Pulmonary artery endothelial cell (primary cell): ENCODE results near the gene POLR2B. TPM values are rescaled to one million over a fixed set of nuclear protein-coding genes. Genes with fewer than 3 reads are reported as not detected.
"Not testable (repeated sequence)": the region's sequence is repeated elsewhere in the genome, so short reads cannot be mapped to it uniquely, and the experiment has no call there.

Experiments used
- DNase-seq: peaks from one replicate; pipeline ENCODE4 v3.0.0-alpha.2; 2011; ENCODE audit warnings: low read depth, low spot score
- total RNA-seq: library from RNA; depleted of rRNA; stranded (reverse); fragments of >200 nt; gene quantifications from 2 replicates; pipeline ENCODE4 v1.2.3, GENCODE V29; 2014

POLR2B gene
- total RNA-seq, 1 donor from 2014 or later, result 166 TPM

DNA sequence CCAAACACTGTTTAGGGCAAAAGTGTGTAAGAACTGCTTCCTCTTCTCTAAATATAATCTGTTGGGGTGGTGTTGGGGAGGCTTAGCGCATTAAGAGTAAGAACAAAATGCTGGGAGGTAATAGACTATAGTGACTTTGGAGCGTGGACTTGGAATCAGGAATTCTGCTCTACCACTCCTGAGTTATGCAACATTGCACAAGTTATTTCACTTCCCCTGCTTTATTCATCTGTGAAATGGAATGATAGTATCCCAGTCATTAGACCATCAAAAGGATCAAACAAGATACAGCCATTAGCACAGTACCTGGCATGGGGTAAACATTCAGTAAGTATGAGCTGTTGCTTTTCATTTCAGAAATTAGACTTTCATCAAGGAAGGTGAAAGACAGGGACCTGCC is 72.8 kb downstream of the POLR2B start:
- no peak for DNase-seq

DNA sequence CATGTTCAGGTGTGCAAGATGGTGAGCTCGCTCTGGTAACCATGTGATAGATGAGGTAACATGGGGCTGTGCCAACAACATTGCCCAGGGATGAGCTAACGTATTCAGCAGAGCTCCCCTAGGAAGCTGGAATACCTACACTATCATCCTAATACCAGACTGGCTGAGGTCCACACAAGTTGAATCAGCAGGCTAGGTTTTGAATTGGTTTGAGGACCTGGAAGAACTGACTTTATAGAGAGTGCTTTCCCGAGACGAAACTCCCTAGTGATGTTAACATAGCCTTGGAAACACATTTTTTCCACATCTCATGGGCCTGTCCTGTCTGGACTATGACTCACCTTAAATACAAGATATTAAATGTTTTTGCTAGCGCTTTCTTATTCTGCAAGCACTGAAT is 74.8 kb downstream of the POLR2B start:
- no peak for DNase-seq

DNA sequence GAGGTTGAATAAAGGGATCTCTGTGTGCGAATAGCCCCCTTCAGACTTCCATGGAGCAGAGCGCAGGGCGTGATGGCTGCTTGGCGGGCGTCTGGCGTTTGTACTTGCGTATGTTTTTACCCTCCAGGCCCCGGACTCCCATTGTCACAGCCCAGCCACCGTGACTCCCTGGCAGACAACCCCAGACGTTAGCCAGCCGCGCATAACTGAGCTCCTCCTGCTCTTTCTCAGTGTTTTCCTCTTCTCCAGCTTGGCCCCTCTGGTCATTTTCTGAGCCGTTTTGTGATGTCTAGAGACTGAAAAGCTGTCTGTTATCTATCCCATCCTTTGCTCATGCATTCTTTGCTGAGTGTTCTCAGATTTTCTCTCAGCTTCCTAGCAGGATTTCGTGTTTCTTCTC is 77.2 kb downstream of the POLR2B start:
- DNase-seq, result no peak

DNA sequence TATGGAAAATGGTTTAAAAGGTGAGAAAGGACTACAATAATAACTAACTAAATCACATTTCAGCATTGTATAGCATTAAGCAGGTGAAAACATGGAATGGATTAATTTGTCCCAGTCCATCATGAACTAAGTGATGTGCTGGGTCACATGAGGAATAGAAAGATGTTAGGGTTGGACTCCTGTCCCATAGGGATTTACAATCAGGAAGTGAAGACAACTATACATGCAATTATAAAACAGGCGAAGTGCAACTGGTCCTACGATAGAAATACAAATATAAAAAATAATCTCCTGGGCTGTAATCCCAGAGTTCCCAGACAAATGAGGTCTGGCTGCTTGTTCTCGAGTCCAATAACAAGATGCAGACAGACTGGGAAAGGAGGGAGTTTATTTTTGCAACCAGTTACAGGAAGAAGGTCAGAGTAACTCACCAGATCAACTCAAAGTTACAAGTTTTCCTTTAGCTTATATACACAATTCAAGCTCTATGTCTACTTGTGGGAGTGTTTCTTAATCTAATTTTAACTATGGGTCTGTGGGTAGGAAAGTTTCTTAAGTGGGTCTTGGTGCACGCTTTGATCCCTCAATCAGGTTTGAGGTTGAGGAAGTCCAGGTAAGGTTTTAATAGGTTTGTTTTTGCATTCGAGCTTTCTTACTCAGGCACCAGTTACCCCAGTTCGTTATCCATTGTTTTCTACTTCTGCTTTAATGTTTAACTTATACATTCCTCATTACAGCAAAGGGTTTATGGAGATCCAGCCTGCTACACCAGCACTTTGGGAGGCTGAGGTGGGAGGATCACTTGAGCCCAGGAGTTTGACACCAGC is 81.4 kb downstream of the POLR2B start:
- DNase-seq, result no peak

DNA sequence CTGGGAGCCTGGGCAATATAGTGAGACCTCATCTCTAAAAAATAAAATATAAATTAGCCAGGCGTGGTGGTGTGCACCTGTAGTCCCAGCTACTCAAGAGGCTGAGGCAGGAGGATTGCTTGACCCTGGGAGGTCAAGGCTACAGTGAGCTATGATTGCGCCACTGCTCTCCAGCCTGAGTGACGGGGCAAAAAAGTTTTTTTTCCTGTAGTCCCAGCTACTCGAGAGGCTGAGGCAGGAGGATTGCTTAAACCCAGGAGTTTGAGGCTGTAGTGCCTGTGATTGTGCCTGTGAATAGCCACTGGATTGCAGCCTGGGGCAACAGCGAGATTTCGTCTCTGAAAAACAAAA is 82.0 kb downstream of the POLR2B start:
- not testable (repeated sequence) for DNase-seq

DNA sequence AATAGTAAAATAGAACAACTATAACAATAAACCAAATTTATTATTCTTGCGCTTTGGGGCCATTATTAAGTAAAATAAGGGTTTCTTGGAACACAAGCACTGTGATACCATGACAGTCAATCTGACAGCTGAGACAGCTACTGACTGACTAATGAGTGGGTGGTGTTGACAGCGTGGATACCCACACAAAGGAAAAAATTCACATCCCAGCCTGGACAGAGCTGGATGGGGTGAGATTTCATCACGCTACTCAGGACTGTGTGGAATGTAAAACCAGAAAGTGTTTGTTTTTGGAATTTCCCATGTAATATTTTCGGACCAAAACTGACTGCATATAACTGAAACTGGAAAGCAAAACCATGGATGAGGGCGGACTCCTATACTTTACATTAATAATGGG is 82.7 kb downstream of the POLR2B start:
- DNase-seq, result no peak

DNA sequence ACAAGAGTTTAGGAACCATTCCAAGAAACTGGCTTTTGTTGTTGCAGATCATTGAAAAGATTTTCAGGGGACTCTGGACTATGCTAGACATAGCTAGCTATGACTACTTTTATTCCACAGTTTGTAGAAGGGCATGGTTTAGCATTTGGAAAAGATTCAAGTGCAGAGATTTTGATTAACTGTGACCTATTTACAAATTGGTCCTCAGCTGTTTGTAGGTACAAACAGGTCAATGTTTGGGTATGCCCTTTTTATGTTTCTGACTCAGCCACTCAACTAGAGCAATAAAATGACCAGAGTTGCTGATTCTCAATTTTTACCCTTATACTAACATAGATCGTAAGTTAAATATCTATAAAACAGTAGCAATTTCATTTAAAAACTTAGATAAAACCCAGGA is 84.8 kb downstream of the POLR2B start:
- DNase-seq, result no peak

DNA sequence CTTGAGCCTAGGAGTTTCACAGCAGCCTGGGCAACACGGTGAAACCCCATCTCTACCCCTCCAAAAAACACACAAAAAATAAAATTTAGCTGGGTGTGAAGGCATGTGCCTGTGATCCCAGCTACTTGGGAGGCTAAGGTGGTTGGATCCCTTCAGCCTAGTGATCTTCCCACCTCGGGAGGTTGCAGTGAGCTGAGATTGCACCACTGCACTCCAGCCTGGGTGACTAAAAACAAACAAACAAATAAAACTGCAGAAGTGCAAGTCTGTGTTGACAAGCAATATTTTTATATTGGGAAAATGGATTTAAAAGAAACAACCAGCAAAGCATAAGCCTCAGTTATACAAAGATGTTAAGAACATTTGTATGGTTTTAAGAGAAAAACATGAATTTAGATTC is 85.4 kb downstream of the POLR2B start:
- DNase-seq, result no peak

DNA sequence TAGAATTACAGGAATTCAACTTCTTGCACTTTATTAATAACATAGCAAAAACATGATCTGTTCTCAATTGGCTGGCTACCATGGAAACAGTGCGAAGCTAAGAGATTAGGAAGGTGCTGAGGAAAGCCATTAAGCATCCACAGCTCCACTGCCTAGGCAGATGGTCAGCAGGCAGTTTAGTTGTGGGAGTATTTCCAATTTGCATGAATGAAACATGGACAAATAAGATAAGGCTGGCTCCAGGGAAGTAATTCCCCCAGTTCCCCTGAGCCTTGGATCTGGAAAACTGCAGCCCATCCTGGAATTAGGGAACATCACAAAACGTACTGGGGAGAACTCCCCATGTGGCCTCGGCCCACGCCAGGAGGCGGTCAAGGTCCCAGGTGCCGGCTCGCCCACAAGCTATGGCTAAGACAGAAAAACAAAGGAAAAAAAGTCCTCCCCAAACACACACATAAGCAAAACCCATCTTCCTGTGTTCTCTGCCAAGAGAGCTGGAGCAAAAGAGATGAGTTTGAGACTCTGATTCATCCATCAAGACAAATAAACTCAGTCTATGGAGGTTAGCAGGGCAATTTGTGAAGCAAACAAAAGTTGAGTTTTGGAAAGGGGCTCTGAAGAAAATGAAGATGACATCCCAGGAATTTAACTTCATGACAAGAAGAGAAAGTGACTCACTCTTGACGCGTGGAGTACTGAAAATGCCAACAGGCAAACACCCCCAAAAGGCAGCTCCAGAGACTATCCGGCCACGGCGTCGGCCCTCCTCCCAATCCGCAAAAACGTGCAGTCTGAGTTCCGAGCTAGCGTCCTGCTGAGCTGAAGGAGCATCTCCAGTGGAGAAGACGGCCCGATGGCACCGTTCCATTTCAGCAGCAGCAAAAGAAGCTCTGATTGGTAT is 86.4 kb downstream of the POLR2B start:
- peak; percentile 50 for DNase-seq

DNA sequence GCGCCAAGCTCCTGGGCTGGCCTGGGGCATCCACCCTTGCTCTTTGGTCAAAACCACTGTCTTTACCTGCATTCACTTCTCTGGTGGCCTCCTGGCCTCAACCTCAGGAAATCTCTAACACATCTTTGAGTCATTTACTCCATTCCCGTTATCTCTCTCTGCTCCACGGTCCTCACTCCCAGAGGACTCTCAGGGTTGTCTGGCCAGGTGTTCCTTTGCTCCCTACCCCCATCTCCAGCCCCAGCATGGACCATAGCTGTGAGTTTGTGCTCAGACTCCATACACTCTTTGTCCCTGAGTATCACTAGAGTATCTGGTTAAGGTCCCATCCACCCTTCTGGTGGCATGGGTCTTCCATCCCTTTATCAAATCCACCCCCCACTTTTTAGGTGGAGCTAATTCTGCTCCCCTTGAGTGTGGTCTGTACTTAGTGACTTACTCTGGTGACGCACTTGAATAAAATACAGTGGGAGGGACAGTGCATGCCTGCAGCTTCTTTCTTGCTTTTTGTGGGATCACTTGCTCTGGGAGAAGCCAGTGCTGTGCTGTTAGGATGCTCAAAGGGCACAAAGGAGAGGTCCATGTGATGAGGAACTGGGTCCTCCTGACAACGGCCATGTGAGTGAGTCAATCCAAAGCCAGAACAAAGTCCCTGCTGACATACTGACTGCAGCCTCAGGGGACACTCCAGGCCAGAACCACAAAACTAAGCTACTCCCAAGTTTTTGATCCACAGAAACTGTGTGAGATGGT is 87.2 kb downstream of the POLR2B start:
- DNase-seq, result no peak

DNA sequence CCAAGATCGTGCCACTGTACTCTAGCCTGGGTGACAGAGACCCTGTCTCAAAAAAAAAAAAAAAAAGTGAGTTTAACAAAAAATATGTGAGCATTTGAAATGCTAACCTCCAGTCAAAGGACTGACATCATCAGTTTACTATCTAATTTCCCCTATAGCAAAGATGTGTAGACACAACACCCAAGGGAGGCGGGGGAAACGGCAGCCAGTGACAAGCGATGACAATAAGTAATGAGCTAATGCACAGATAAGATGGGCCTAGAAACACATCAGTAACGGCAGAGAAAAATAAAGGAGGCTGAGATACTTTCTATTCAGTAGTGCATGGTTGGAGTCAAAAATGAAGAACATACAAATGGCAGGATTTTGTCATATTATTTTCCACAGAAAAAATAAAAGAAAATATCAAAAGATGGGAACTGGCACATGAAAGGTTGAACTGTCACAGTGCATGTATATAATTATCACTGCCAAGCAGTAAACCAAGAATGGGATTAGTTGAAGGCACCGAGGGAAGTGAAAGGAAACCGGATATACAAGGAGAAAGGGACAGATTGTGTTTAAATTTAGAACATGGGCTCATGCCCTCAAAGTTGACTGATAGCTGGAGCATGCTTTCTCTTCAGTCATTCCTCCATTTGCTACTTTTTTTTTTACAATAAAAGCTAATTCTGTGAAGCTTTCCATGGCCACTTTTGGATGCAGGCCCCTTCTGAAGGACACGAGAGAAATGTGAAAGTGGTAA is 89.7 kb downstream of the POLR2B start:
- DNase-seq, result no peak

DNA sequence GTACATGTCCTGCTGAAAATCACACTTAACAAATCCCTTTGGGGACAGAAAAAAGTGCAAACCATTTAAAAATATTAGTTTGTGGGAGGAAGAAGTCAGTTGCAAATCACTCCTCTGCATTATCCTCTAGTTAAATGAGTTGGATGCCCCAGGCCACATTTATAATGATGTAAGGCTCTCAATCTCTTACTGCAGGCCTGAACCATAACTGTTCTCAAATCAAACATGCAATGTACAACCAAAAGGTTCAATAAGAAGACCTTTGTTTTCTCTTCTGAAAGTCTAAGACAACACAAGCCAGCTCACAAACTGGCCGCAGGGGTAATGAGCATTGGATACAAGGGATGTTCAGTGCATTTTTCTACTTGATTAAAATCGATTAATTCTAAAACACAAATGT is 91.8 kb downstream of the POLR2B start:
- no peak for DNase-seq

DNA sequence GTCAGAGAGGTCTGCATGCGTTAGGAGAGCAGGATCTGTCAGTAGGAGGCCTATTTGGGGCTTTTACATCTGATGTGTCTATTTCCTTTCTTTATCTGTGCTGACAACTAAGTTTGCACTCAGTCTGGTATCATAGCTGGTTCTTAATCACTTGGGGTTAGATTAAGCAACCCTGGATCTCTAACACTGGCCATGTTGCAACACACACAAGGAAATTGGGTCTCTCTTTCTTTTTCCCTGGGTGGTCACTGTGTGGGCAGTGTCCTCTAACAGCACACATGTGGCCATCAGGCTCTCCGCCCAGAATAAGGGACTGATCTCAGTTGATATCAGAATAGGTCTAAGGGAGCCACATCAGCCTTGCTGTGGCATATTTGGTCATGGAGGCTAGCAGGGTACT is 92.6 kb downstream of the POLR2B start:
- DNase-seq, result no peak

DNA sequence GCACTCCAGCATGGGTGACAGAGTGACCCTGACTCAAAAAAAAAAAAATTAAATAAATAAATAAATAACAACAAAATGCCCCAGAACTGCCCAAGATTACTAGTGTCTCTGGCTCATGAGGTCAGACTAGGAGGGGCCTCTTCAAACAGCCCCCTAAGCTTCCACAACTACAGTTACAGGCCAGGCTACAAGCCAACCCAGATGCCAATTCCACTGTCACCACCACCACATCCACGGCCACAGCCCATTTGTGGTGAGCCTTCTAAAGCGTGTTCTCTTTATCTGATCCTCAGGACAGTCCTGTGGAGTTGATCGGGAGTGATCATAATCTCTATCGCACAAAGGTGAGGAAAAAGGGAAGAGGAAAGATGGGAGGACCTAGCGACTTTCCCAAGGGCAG is 94.9 kb downstream of the POLR2B start:
- DNase-seq, result no peak

DNA sequence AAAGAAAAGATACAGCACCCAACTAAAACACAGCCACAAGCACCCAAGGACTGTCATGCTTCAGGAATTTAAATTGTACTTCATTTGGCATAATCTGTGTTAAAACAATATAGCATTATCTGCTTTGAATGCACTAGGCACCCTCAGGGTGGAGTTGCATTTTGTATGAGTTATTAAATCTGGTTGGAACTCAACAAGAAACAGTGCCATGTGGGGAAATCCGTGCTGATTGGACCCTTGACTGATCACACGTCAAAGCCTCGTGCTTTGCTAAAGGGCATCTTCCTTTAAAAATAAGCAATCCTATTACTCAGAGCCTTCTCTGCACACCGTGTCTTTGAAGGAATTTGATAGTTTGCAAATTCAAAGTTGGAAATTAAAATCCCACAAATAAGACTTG is 96.0 kb downstream of the POLR2B start:
- DNase-seq, result no peak

DNA sequence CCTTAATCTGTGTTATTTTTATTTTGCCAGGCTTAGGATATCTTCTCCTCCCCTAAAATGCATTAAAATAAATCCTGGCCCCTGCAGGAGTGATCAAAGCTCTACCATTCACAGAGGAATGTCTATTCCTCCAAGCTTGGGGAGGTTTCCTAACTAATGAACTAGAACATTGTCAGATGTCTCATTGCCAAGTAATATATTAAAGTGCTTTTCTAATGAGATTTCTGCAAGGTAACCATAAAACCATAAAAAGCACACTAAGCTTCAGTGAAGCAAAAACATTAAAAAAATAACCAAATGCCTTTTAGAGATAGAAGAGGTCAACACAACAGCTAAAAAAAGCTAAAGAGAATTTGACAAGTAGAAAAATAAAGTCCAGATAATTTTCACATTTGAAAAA is 96.7 kb downstream of the POLR2B start:
- DNase-seq, result no peak

DNA sequence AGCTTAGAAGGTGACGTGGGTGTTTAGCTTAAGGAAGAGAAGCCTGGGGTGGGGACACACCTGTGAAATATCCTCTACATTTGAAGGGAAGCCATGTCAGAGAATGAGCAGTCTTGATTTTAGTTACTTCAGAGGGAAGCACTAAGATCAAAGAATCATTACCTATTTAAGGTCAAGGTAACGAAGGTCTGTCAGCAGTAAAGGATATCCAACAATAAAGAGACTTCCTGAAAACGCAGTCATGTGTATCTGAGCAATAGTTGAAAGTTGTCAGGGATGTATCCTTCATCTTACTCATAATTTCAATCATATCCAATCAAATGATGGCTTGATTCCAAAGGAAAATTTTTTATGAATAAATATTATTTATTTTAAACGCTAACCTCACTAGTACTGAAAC is 98.0 kb downstream of the POLR2B start:
- DNase-seq, result no peak

DNA sequence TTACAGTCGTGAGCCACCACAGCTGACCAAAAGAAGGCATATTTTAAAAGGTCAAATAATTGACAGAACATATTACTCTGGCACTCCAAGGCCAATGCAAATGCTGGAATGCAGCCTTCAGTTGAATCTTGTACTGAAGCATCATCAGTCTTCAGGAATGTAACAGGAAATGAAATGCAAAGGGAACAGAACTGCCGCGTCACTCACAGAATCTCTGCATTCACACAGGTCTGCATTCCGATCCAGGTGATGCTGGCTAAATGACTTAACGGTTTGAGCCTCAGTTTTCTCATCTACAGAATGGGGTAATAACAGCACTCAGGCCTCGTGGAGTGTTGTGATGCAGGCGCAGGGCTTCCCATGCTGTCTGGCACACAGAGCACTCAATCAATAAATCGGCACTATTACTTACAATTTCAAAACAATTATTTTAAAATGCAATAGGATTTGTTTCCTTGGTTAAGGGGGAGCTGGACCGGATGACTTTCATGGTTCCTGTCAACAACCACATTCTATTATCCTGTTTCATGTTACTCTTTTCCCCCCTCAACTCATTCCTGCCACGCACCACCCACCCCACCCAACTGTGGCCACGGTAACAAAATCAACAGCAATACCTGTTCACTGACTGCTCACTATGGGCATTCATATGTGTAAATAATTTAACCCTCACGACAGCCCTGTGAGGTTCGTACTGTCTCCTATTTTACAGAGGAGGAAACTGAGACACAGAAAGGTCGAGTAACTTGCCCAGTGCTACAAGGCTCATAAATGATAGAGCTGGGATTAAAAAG is 99.1 kb downstream of the POLR2B start:
- DNase-seq, result peak; percentile 61

DNA sequence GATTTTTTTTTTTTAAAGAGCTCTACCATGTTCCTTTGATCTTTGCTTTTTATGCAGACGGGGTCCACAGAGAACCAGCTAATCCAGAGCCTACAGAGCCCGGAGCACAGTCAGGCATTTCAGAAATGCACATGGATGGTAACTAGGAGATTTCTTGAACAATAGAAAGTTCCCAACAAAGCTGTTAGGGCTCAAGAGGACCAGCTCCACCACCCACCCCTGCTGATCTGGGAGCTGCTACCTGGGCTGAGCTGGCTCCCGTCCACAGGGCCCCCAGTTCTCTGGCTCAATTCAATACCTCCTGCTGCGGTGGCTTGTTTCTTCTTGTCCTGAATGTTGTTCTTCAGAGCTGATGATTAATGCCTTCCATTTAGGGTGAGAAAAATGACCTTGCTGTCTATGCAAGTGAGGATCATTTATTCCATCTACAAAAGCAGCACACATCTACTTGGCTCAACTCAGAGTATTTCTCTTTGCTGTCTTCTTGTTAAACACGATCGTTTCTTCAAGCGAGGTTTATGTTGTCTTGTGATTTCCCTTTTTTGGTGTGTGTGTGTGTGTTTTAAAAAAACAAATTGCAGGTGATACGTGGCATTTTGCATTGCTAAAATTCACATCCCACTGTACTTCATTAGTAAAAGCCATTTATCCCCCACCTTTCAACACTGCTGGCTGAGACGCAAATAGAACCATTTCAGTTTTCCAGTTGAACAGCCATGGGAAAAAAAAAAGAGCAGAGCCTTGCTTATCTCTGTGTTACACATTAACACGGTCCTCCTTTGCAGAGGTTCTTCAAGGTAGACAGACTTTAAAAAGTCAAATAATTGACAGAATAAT is 100.2 kb downstream of the POLR2B start:
- DNase-seq, result no peak
